Cardiac muscle cell (in vitro differentiated cells and primary cell): ENCODE results near the gene CSMD2. TPM values are rescaled to one million over a fixed set of nuclear protein-coding genes. Genes with fewer than 3 reads are reported as not detected.

Source experiments
- DNase-seq, 2 donors: peaks; one replicate each; pipeline versions ENCODE4 v3.0.0 to v3.0.0-alpha.2; 2010 to 2017; ENCODE audit warnings: low read depth in 1 of 2, low spot score in 1 of 2
- H3K27ac ChIP-seq: fragments of 200-600 bp; sonication (generic); 2 replicates; pipeline ENCODE4 v1.5.1; 2016
- H3K27me3 ChIP-seq: fragments of 200-600 bp; sonication (generic); 2 replicates; pipeline ENCODE4 v1.6.0; 2016; ENCODE audit warnings: control low read depth
- H3K36me3 ChIP-seq: fragments of 200-600 bp; sonication (generic); 2 replicates; pipeline ENCODE4 v1.5.1; 2016; ENCODE audit warnings: control low read depth
- H3K4me1 ChIP-seq: fragments of 200-600 bp; sonication (generic); 2 replicates; pipeline ENCODE4 v1.8.1; 2017; ENCODE audit warnings: low read depth, mild to moderate bottlenecking, mixed run types
- H3K4me3 ChIP-seq: fragments of 200-600 bp; sonication (generic); 2 replicates; pipeline ENCODE4 v1.5.1; 2016; ENCODE audit warnings: mild to moderate bottlenecking
- H3K9me3 ChIP-seq: fragments of 200-600 bp; sonication (generic); 2 replicates; pipeline ENCODE4 v1.5.1; 2017; ENCODE audit warnings: low read depth, mild to moderate bottlenecking, control low read depth
- polyA plus RNA-seq: library from polyadenylated mRNA; unstranded; fragments of >200 nt; fragmentation: Nextera tagmentation; extraction: Ambion mirVana; gene quantifications from 2 replicates; pipeline ENCODE4 v1.2.1, GENCODE V29; 2016
- total RNA-seq: library from RNA; depleted of rRNA; stranded (reverse); fragments of >200 nt; gene quantifications from 2 replicates; pipeline ENCODE4 v1.2.3, GENCODE V29; 2016
- TF ChIP-seq, protein P1 (sequence below): IDR thresholded peaks from 2 replicates; pipeline ENCODE4 v1.5.1; 2012; ENCODE audit warnings: low read depth, mild to moderate bottlenecking, low read length

CSMD2 gene
- total and polyA plus RNA-seq, 2 experiments from 2014 or later: 0.24 TPM; not detected in 1

DNA sequence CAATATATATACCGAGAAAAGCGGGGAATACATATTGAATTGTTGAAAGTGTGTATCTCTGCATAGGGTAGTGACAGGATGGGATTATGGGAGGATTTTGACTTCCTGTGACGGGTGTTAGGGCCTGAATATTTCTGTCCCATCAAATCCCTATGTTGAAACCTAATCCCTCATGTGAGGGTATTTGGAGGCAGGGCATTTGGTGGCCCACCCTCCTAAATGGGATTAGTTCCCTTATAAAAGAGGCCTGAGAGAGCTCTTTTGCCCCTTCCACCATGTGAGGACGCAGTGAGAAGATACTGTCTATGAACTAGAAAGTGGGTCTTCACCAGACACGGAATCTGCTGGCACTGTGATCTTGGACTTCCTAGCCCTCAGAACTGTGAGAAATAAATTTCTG is 555.3 kb downstream of the CSMD2 start:
- H3K9me3 ChIP-seq: no peaks in the 10 kb centered on the region
- H3K4me3 ChIP-seq: no peak overlapping the region
- TF ChIP-seq, protein P1, sequence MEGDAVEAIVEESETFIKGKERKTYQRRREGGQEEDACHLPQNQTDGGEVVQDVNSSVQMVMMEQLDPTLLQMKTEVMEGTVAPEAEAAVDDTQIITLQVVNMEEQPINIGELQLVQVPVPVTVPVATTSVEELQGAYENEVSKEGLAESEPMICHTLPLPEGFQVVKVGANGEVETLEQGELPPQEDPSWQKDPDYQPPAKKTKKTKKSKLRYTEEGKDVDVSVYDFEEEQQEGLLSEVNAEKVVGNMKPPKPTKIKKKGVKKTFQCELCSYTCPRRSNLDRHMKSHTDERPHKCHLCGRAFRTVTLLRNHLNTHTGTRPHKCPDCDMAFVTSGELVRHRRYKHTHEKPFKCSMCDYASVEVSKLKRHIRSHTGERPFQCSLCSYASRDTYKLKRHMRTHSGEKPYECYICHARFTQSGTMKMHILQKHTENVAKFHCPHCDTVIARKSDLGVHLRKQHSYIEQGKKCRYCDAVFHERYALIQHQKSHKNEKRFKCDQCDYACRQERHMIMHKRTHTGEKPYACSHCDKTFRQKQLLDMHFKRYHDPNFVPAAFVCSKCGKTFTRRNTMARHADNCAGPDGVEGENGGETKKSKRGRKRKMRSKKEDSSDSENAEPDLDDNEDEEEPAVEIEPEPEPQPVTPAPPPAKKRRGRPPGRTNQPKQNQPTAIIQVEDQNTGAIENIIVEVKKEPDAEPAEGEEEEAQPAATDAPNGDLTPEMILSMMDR: no peak
- no peak for DNase-seq
- no peak overlapping the region for H3K27ac ChIP-seq
- H3K4me1 ChIP-seq: no peaks in the 10 kb centered on the region
- no peaks in the 10 kb centered on the region for H3K36me3 ChIP-seq
- H3K27me3 ChIP-seq: no peaks in the 10 kb centered on the region

DNA sequence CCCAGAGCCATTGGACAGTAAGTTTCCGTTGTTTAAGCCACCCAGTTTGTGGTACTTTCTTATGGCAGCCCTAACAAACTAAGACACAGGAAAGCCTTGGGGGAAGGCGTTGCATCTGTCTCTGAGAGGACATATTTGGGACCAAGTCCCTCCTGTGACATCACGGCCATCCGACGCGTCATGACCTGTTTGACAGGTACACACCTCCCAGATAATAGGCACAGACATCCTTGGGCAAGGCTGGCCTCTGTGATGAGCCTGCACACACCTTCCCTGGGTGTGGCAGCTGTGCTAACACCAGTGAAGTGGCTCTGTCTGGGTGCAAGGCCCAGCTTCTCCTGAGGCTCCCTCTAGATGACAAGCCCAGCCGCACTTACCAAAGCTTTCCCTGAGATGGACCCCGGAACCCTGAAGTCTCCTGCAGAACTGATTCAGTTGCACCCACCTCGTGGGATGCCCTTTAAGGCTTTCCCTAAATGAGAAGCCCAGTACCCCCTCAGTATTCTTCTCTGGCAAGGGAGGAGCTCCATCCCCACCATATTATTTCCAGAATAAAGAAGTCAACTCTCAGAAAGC is 556.1 kb downstream of the CSMD2 start:
- no peaks in the 10 kb centered on the region for H3K36me3 ChIP-seq
- H3K4me3 ChIP-seq: no peak overlapping the region
- TF ChIP-seq, protein P1: no peak
- H3K27ac ChIP-seq: no peak overlapping the region
- H3K4me1 ChIP-seq: no peaks in the 10 kb centered on the region
- no peak for DNase-seq
- no peaks in the 10 kb centered on the region for H3K27me3 ChIP-seq
- H3K9me3 ChIP-seq: no peaks in the 10 kb centered on the region

DNA sequence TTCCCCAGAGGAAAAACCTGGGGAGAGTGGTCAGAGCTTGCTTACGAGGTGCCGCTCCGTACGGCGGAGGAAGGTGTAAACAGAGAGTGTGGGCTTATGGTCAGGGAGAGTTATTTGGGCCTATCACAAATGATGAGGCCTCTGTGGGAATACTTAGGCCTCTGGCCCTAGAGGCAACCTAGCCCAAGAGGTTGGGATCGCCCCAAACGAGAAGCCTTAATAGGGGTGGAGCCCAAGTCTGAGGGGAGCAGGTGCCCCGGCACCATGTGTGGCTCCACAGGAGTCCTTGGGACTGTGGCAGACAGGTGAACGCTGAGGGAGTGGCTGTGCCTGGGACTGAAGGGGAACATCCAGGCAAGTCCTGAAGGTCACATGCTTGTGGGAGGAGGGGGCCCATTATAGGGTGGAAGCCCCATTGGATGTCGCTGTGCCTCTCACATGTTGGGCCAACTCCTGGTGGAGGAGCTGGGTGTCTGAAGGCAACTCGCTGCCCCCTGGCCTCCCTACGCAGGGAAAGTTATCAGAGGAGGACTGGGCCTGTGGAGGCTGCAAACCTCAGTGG is 557.5 kb downstream of the CSMD2 start:
- Histone ChIP-seq H3K27ac (no peak overlapping the region), H3K27me3 (no peaks in the 10 kb centered on the region), H3K4me3 (no peak overlapping the region), H3K9me3 (no peaks in the 10 kb centered on the region), H3K36me3 (no peaks in the 10 kb centered on the region), H3K4me1 (no peaks in the 10 kb centered on the region)
- no peak for DNase-seq
- TF ChIP-seq, protein P1: no peak

DNA sequence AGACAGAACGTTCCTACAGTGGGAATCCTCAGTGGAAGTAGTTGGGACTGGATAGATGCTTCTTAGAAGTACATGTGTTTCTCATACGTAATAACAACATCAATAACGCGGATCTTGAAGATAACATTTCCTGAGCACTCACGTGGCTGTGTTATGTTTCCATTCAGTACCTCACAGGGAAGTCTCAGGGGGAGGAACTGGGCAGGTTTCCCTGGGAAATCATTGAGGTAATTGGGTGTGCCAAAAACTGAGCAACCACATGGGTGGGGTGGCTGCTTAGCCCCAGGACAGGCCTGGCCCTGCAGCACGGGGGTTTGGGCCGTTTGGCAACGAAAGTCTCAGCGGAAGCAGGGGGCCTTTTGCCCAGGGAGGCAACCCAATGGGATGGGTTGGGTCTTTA is 558.8 kb downstream of the CSMD2 start:
- no peak overlapping the region for H3K4me3 ChIP-seq
- no peak for DNase-seq
- no peaks in the 10 kb centered on the region for H3K27me3 ChIP-seq
- no peak overlapping the region for H3K27ac ChIP-seq
- H3K36me3 ChIP-seq: no peaks in the 10 kb centered on the region
- TF ChIP-seq, protein P1: no peak
- H3K4me1 ChIP-seq: no peaks in the 10 kb centered on the region
- H3K9me3 ChIP-seq: no peaks in the 10 kb centered on the region

DNA sequence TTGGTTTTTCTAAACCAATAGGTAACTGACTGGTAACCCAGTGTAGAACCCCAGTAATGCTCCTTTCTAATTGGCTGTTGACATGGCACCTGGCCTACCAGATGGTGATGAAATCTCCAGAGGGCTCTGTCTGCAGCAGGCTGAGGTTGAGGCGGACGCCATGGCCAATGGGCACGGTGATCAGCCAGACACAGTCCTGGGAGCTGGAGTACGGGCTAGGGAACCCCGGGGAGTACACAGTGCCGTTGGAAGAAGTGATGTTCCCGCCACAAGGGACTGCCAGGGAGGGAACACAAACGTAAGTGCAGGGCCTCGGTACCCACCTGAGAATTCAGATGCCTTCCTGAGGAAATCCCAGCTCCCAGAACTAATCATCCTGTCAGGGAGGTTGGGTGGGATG is 562.8 kb downstream of the CSMD2 start:
- TF ChIP-seq, protein P1: no peak
- Histone ChIP-seq H3K36me3 (no peaks in the 10 kb centered on the region), H3K4me3 (no peak overlapping the region), H3K4me1 (no peaks in the 10 kb centered on the region), H3K27me3 (no peaks in the 10 kb centered on the region), H3K9me3 (no peaks in the 10 kb centered on the region), H3K27ac (no peak overlapping the region)
- DNase-seq: no peak

DNA sequence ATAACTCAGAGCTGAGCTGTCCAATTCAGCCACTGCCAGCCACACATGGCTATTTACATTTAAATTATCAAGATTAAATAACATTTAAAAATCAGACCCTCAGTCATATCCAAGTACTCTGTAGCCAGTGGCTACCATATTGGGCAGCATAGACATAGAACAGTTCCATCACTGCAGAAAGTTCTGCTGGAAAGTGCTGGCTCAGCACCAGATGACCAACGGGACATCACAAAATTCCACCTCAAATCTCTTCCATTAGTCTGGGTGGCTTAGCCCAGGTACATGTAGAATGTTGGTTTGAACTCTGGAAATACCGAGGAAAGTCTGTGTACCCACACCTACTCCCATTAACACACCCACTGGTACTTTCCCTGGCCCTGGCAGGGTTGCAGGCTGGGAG is 563.3 kb downstream of the CSMD2 start:
- TF ChIP-seq, protein P1: no peak
- DNase-seq: no peak
- Histone ChIP-seq H3K4me1 (no peaks in the 10 kb centered on the region), H3K27ac (no peak overlapping the region), H3K27me3 (no peaks in the 10 kb centered on the region), H3K4me3 (no peak overlapping the region), H3K36me3 (no peaks in the 10 kb centered on the region), H3K9me3 (no peaks in the 10 kb centered on the region)
